Astrocyte of the cerebellum (primary cell): ENCODE measurements around the gene ZFYVE21.

Experiments used
- DNase-seq: peaks from one replicate; pipeline ENCODE4 v3.0.0-alpha.2; 2011; ENCODE audit warnings: low read depth
- H3K4me3 ChIP-seq: 2 replicates; pipeline ENCODE4 v1.5.1; 2011; ENCODE audit warnings: mild to moderate bottlenecking, low read depth, low read length, moderate library complexity
- CTCF ChIP-seq: IDR thresholded peaks from 2 replicates; pipeline ENCODE4 v1.5.1; 2012; ENCODE audit warnings: low read length, low read depth, moderate library complexity, mild to moderate bottlenecking; ENCODE audit errors: missing control alignments
- in situ Hi-C: cut with HindIII; loops from 2 replicates; pipeline ENCODE4 v1.10.0; 2017; ENCODE audit warnings: low sequenced_read_pairs

The ZFYVE21 gene

GRCh38 chr14:103709814-103710213, 5.8 kb upstream of the ZFYVE21 start:
- no peak for DNase-seq
- in situ Hi-C loops, result no loop called here

GRCh38 chr14:103710771-103711377, 4.7 kb upstream of the ZFYVE21 start:
- no peak for DNase-seq
- H3K4me3 ChIP-seq, result no peak overlapping the region
- TF ChIP-seq CTCF, result no peak
- in situ Hi-C loops, result no loop called here

More at GRCh38 chr14:103709814-103710213, 5.8 kb upstream of the ZFYVE21 start:
- no peak overlapping the region for H3K4me3 ChIP-seq
- no peak for TF ChIP-seq CTCF

- no peak for DNase-seq
- no peak overlapping the region for H3K4me3 ChIP-seq
- no peak for TF ChIP-seq CTCF
- in situ Hi-C loops, result no loop called here
Measured at GRCh38 chr14:103711516-103712431, 3.8 kb upstream of the ZFYVE21 start.

- DNase-seq, result no peak
- in situ Hi-C loops, result no loop called here
- no peak overlapping the region for H3K4me3 ChIP-seq
- TF ChIP-seq CTCF, result no peak
Measured at GRCh38 chr14:103712633-103713247, 2.9 kb upstream of the ZFYVE21 start.

- no peak overlapping the region for H3K4me3 ChIP-seq
- no peak for TF ChIP-seq CTCF
Measured at GRCh38 chr14:103713304-103714062, 2.1 kb upstream of the ZFYVE21 start.

More at GRCh38 chr14:103713304-103714062, 2.1 kb upstream of the ZFYVE21 start:
- in situ Hi-C loops, result no loop called here
- DNase-seq, result no peak
